Kidney (tissue), 14 donors: ENCODE data around the gene FOXK1. TPM values are rescaled to one million over a fixed set of nuclear protein-coding genes. Genes with fewer than 3 reads are reported as not detected.
A peak's percentile ranks its signal among the peaks of the same experiment; 100 is the strongest.

ENCODE experiments used
- DNase-seq, 5 donors: peaks; one replicate each; pipeline ENCODE4 v3.0.0-alpha.2; 2013 to 2020
- FAIRE-seq: peaks from 2 replicates; lab custom pipeline; 2012; peaks lifted over from hg19 to GRCh38; lab: Jason Lieb, UNC
- H3K27ac ChIP-seq, 2 donors: one replicate each; pipeline ENCODE4 v1.7.0; 2013; ENCODE audit warnings: low read depth in 2 of 2, low read length in 2 of 2, inconsistent platforms in 1 of 2
- H3K27me3 ChIP-seq: one replicate; pipeline ENCODE4 v1.7.1; 2013; ENCODE audit warnings: low read length, inconsistent platforms; ENCODE audit not compliant: control insufficient read depth, insufficient read depth
- H3K36me3 ChIP-seq, 3 donors: one replicate each; pipeline versions ENCODE4 v1.7.0 to v1.7.1; 2013; ENCODE audit warnings: low read length in 3 of 3, control low read depth in 1 of 3, inconsistent platforms in 1 of 3; ENCODE audit not compliant: insufficient read depth in 3 of 3, control insufficient read depth in 2 of 3
- H3K4me1 ChIP-seq, 3 donors: one replicate each; pipeline versions ENCODE4 v1.7.0 to v1.7.1; 2013; ENCODE audit warnings: low read length in 3 of 3, inconsistent platforms in 1 of 3, low read depth in 1 of 3; ENCODE audit not compliant: control insufficient read depth in 2 of 3, insufficient read depth in 2 of 3
- H3K4me3 ChIP-seq, 3 donors: one replicate each; pipeline versions ENCODE4 v1.7.0 to v1.8.1; 2013; ENCODE audit warnings: low read length in 3 of 3, control low read depth in 1 of 3, inconsistent platforms in 1 of 3
- H3K9ac ChIP-seq, 3 donors: one replicate each; pipeline versions ENCODE4 v1.7.0 to v1.7.1; 2013; ENCODE audit warnings: low read length in 3 of 3, control low read depth in 1 of 3, inconsistent platforms in 1 of 3
- H3K9me3 ChIP-seq, 3 donors: one replicate each; pipeline versions ENCODE4 v1.7.0 to v1.7.1; 2013; ENCODE audit warnings: low read length in 3 of 3, control low read depth in 1 of 3, inconsistent platforms in 1 of 3; ENCODE audit not compliant: control insufficient read depth in 2 of 3, insufficient read depth in 1 of 3
- intact Hi-C: fragments of 100-400 bp; cut with DNase I; formaldehyde crosslinking; loops from one replicate; pipeline ENCODE4 v1.11.1; 2022
- polyA plus RNA-seq: library from polyadenylated mRNA; stranded (reverse); fragments of 350-450 nt; fragmentation: Illumina TruSeq; extraction: RNeasy Lipid Tissue Mini Kit (QIAGEN cat#74804); gene quantifications from one replicate; pipeline ENCODE4 v1.2.3, GENCODE V29; 2014; ENCODE audit warnings: low read depth, low replicate concordance; ENCODE audit not compliant: insufficient read depth
- total RNA-seq: library from RNA; stranded (reverse); fragmentation: NEBNext Ultra II Directional; extraction: Animal tissue kit (Norgen Biotek cat#: 25700); gene quantifications from one replicate; pipeline ENCODE4 v1.2.1, GENCODE V29; 2021
- TF ChIP-seq, protein P1 (sequence below): IDR thresholded peaks from 3 replicates; pipeline ENCODE4 v1.5.1; 2012; ENCODE audit warnings: mild to moderate bottlenecking, moderate library complexity, borderline replicate concordance; ENCODE audit not compliant: insufficient read depth; ENCODE audit errors: extremely low read depth
- donor health status: control.
- donor health status: control.
- donor health status: control.
- donor health status: control.
- donor health status: control.
- donor health status: DM: yes; HTN: yes; CAD: no.
- donor health status: Normal renal cell carcinoma (clear cell type).

Gene FOXK1
- total and polyA plus RNA-seq, 2 donors from 2014 or later, result 3.9 to 44.2 TPM

DNA sequence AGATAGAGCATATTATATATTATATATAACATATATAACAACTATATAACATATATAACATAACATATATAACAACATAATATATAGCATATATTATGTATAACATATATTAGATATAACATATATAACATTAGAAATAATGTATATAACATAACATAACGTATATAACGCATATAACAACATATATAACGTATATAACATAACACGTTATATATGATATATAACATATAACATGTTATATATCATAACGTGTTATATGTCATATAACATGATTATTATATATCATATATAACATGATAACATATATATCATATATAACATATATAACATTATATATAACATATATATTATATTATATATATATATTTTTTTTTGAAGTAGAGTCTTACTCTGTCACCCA is 97.0 kb downstream of the FOXK1 start:
- Histone ChIP-seq H3K9ac (no peak overlapping the region), H3K27me3 (no peaks in the 10 kb centered on the region), H3K4me3 (no peak overlapping the region), H3K27ac (no peak overlapping the region), H3K36me3 (peaks cover 0 to 12% (median 8%) of the 10 kb centered on the region in 3 donors), H3K9me3 (no peaks in the 10 kb centered on the region), H3K4me1 (peaks cover 0 to 12% (median 7%) of the 10 kb centered on the region in 3 donors)
- no peak for DNase-seq
- intact Hi-C loops, result no loop called here
- TF ChIP-seq, protein P1, sequence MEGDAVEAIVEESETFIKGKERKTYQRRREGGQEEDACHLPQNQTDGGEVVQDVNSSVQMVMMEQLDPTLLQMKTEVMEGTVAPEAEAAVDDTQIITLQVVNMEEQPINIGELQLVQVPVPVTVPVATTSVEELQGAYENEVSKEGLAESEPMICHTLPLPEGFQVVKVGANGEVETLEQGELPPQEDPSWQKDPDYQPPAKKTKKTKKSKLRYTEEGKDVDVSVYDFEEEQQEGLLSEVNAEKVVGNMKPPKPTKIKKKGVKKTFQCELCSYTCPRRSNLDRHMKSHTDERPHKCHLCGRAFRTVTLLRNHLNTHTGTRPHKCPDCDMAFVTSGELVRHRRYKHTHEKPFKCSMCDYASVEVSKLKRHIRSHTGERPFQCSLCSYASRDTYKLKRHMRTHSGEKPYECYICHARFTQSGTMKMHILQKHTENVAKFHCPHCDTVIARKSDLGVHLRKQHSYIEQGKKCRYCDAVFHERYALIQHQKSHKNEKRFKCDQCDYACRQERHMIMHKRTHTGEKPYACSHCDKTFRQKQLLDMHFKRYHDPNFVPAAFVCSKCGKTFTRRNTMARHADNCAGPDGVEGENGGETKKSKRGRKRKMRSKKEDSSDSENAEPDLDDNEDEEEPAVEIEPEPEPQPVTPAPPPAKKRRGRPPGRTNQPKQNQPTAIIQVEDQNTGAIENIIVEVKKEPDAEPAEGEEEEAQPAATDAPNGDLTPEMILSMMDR, result no peak
- FAIRE-seq, result peak; percentile 99

DNA sequence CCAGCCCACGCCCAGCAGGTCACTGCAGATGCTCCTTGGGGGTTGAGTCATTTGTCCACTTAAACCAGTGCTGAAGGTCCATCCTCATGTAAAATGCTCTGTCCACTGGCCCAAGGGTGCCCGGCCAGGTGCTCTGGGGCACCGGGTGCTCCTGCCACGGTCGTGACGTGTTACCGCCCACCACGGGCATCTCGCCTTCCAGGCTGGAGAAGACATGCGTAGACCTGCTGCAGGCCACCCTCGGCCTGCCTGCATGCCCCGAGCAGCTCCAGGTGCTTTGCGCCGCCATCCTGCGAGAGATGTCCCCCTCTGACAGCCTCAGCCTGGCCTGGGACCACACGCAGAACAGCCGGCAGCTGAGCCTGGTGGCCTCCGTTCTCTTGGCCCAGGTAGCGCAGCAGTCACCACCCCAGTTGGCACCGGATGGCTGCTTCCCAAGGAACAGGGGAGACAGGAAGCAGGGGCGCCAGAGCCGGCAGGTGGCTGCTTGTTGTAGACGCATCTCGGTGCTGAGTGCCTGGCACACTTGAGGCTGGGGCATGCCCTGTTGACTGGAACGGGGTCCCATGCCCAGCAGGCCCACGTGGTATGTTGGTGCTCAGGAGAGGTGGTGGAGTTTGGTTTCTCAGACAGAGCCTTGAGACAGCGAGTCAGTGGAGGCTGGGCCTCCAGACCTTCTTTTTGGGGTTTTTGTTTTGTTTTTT is 99.4 kb downstream of the FOXK1 start:
- Histone ChIP-seq H3K4me1 (peaks cover 0 to 6% (median 5%) of the 10 kb centered on the region in 3 donors), H3K9me3 (no peaks in the 10 kb centered on the region), H3K36me3 (peaks cover 0 to 13% (median 8%) of the 10 kb centered on the region in 3 donors), H3K4me3 (no peak overlapping the region), H3K27ac (no peak overlapping the region), H3K27me3 (no peaks in the 10 kb centered on the region), H3K9ac (no peak overlapping the region)
- TF ChIP-seq, protein P1, result no peak
- intact Hi-C loops, result loop anchor here (10.0 kb wide), 1 partner anchor 303 kb away; no protein-coding TSS in a partner anchor
- FAIRE-seq (no peak), DNase-seq (no peak)

DNA sequence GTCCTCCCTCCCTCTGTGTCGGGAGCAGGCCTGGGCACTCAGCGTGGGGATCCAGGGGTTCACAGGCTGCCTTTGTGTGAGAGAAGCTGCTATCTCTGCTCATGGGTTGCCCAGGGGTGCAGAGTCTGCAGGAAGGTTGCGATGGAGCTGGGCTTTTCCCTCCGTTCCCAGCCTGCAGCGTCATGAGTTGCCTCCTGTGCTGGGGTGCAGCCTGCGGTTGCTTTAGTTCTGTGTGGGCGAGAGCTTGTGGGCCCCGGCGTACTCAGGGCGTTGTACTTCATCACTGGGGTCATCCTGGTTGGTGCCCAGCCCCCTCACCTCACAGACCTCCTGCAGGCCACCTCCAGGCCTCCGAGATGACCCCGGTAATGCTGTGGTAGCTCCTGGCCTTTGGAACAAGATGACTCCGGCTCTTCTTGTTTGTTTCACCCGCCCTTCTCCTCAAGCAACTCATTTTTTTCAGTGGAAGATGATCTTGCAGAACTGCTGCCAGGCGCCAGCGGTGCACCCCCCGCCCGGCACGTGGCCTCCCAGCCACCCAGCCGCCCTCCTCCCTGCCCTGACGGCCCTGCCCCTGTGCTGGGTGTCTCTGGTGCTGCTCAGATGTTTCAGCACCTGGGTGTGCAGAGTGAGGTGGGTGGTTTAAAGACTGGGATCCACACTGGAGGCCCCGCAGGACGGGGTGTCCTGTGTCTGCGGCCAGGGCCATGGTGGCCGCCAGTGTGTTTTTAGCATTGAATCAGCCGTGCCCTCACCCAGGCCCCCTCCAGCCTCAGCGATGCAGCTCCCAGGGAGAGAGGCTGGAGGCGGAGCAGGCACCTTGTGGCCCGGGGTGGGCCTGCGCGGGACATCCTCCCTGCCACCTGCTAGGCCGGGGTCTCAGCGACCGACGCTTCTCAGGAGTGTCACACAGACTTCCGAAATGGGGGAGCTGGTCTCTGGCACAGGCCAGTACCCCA is 100.5 kb downstream of the FOXK1 start:
- H3K27me3 ChIP-seq, result no peaks in the 10 kb centered on the region
- no peaks in the 10 kb centered on the region for H3K9me3 ChIP-seq
- TF ChIP-seq, protein P1, result no peak
- intact Hi-C loops, result loop anchor here (10.0 kb wide), 1 partner anchor 302 kb away; no protein-coding TSS in a partner anchor
- no peak overlapping the region for H3K27ac ChIP-seq
- FAIRE-seq (no peak), DNase-seq (no peak)
- no peak overlapping the region for H3K4me3 ChIP-seq
- H3K9ac ChIP-seq, result no peak overlapping the region
- H3K36me3 ChIP-seq, result peaks cover 0 to 15% (median 8%) of the 10 kb centered on the region in 3 donors
- no peaks in the 10 kb centered on the region for H3K4me1 ChIP-seq
